HUES6 (cell line): ENCODE results near the gene NEK4.

ENCODE experiments used
- H3K27ac ChIP-seq: 2 replicates; pipeline ENCODE4 v1.7.0; 2013; ENCODE audit warnings: low read depth, mild to moderate bottlenecking, low read length, inconsistent platforms
- H3K27me3 ChIP-seq: 2 replicates; pipeline ENCODE4 v1.6.1; 2013; ENCODE audit warnings: low read length; ENCODE audit not compliant: control insufficient read depth, insufficient read depth
- H3K36me3 ChIP-seq: 2 replicates; pipeline ENCODE4 v1.6.1; 2013; ENCODE audit warnings: low read length; ENCODE audit not compliant: control insufficient read depth, insufficient read depth
- H3K4me1 ChIP-seq: 2 replicates; pipeline ENCODE4 v1.6.1; 2013; ENCODE audit warnings: low read length; ENCODE audit not compliant: control insufficient read depth, insufficient read depth
- H3K4me3 ChIP-seq: 2 replicates; pipeline ENCODE4 v1.5.1; 2013; ENCODE audit warnings: low read depth, low read length
- H3K9ac ChIP-seq: one replicate; pipeline ENCODE4 v1.6.1; 2013; ENCODE audit warnings: mild to moderate bottlenecking, low read length
- H3K9me3 ChIP-seq: 2 replicates; pipeline ENCODE4 v1.6.1; 2013; ENCODE audit warnings: low read depth, low read length; ENCODE audit not compliant: control insufficient read depth, insufficient read depth

Gene NEK4

DNA sequence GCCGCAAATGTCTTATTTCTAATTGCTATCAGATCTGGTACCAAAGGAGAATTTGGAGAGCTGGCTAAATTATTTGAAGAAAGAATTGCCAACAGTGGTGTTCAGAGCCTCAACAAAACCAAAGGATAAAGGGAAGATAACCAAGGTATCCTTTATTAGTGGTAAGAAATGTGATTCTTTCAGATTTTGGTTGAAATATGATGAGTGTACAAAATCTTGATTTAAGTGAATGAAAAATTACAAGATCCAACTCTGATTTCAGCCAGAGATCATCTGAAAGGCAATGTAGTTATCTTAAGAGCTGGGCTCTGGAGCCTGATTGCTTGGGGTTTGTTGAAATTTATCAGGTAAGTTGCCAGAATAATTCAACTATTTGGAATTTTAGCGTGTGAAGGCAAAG lies 80.2 kb downstream of the NEK4 start:
- peaks cover 95% of the 10 kb centered on the region for H3K36me3 ChIP-seq
- no peak overlapping the region for H3K27ac ChIP-seq
- H3K27me3 ChIP-seq: no peaks in the 10 kb centered on the region
- no peak overlapping the region for H3K9ac ChIP-seq
- no peak overlapping the region for H3K4me3 ChIP-seq
- H3K4me1 ChIP-seq: no peaks in the 10 kb centered on the region
- no peaks in the 10 kb centered on the region for H3K9me3 ChIP-seq

DNA sequence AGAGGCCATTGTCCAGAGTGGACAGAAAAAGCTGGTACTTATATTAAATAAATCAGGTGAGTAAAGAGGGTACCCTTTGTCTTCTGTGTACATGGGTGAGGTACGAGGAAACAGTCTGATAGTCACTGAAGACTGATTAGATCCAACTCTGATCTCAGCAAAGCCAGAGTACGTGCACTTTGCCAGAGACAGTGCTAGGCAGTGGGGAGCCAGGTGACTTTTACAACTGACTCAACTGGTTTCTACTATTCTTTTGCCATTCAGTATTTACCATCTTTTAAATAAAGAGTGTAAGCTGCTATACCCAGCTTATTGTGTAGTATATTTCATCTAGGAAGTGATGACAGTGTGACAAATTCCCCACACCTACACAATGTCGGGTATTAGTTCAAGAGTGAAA lies 81.6 kb downstream of the NEK4 start:
- Histone ChIP-seq H3K4me1 (0 out of 2 replicates have a peak, but pooled peaks cover 4% of the 10 kb centered on the region), H3K9ac (no peak overlapping the region)

DNA sequence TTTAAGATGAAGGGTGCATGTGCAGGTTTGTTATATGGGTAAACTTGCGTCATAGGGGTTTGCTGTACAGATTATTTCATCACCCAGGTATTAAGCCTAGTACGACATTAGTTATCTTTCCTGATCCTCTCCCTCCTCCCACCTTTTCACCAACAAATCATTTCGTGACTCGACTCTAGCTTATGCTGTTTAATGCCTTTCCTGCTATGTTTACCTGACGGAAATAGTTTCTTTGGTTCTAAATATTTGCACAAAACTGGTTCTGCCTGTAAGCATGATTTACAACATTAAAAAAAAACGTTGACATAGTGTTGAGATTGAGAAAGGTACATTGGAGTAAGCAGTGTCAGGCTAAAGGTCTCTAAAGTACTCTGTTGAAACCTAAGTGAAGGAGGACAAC lies 82.5 kb downstream of the NEK4 start:
- Histone ChIP-seq H3K27ac (no peak overlapping the region), H3K9ac (no peak overlapping the region), H3K4me1 (0 out of 2 replicates have a peak, but pooled peaks cover 4% of the 10 kb centered on the region)

More for the DNA sequence above, 81.6 kb downstream of the NEK4 start:
- Histone ChIP-seq H3K9me3 (no peaks in the 10 kb centered on the region), H3K36me3 (peaks cover 81% of the 10 kb centered on the region), H3K4me3 (no peak overlapping the region), H3K27ac (no peak overlapping the region), H3K27me3 (no peaks in the 10 kb centered on the region)

DNA sequence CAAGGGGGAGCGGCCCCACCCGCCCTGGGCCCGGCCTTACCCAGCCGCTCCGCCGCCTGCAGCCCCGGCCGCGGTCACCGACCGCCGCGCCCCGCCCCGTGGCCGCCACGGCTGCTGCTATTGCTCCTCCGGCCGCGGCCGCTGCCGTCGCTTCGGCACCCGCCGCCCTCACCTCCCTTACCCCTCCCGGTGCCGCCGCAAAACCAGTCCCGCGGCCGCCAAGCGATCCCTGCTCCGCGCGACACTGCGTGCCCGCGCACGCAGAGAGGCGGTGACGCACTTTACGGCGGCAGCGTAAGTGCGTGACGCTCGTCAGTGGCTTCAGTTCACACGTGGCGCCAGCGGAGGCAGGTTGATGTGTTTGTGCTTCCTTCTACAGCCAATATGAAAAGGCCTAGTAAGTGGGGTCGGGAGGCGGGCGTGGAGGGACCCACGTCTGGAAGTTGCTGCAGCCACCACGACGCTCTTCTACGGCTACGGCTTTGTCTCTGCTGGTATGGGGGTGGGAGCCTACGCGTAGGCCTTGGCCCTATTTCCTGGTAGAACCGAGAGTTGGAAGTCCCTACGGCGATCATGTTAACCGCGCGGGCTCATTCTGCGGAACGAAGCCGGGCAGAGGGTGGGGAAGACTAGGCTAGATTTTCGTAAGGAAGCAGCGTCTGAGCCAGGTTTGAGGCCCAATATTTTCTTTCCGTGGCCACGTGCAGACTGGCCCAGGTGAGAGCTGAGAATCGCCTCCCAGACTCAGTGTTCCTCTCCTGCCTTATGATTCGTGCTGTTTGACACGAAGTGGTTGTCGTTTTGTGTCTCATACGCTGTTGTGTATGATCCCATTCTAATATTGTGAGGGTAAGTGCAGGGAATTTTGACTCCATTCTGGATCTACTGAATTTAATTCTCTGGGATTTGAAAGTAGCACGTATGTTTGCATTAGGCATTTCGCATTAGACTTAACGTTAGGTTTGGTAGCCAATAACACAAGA lies 84.7 kb downstream of the NEK4 start, which contains the start of the genes GNL3 and PBRM1:
Gene GNL3, plus strand, starts transcription at position 324 of the 983 bp plus-strand sequence. Its CDS starts 61 bp downstream, at position 385.
Gene PBRM1, minus strand, starts transcription at position 205 of the 983 bp plus-strand sequence.
- Histone ChIP-seq H3K4me3 (peak within 1 kb of the TSS; percentile 96), H3K9me3 (no peaks in the 10 kb centered on the region), H3K27ac (peak within 1 kb of the TSS; percentile 79), H3K9ac (peak within 1 kb of the TSS; percentile 98), H3K27me3 (no peaks in the 10 kb centered on the region), H3K4me1 (0 out of 2 replicates have a peak, but pooled peaks cover 10% of the 10 kb centered on the region), H3K36me3 (peaks cover 55% of the 10 kb centered on the region)

More for the DNA sequence above, 82.5 kb downstream of the NEK4 start:
- Histone ChIP-seq H3K4me3 (no peak overlapping the region), H3K36me3 (peaks cover 73% of the 10 kb centered on the region), H3K9me3 (no peaks in the 10 kb centered on the region), H3K27me3 (no peaks in the 10 kb centered on the region)

DNA sequence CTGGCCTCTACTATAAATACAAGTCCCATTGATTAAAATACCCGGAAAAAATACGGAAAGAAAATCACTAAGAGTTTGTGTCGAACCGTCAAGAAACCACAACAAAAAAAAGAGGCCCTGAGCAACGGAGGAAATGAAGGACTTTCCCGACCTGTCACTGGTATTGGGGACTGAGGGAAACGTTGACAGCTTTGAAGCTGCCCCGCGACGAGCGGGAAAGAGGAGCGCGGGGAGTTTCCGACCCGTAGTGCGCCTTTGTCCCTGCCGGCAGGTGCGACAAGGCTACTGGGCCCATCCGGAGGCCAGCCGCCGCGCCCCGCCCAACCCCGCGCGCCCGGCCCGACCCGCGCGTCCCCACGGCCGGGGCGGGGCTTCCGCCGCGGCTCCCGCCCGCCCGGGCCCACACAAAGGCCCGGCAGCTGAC lies 85.4 kb downstream of the NEK4 start:
- no peaks in the 10 kb centered on the region for H3K9me3 ChIP-seq
- peak overlapping the region; percentile 96 for H3K4me3 ChIP-seq
- H3K36me3 ChIP-seq: peaks cover 48% of the 10 kb centered on the region
- H3K27ac ChIP-seq: no peak overlapping the region
- H3K9ac ChIP-seq: peak overlapping the region; percentile 98
- H3K27me3 ChIP-seq: no peaks in the 10 kb centered on the region
- H3K4me1 ChIP-seq: 0 out of 2 replicates have a peak, but pooled peaks cover 10% of the 10 kb centered on the region

DNA sequence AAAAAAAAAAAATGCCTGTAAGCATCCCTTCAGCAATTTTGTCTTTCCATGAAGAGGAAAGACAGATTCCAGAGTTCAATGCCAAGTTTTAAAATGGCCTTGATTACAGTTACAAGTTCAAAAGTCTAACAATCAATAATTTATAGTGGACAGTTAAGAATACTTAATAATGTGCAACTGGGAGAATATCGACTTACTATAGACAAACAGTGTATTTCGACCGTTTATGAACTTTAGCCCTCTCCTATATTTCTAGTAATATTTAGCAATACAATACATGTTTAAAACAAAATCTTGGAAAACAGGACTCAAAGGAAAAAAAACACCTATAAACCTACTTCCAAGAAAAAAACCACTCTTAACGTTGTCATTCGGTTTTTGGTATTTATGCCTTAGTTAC lies 86.6 kb downstream of the NEK4 start:
- Histone ChIP-seq H3K4me1 (0 out of 2 replicates have a peak, but pooled peaks cover 10% of the 10 kb centered on the region), H3K4me3 (peak overlapping the region; percentile 96), H3K9me3 (no peaks in the 10 kb centered on the region), H3K9ac (no peak overlapping the region), H3K36me3 (peaks cover 47% of the 10 kb centered on the region), H3K27ac (no peak overlapping the region), H3K27me3 (no peaks in the 10 kb centered on the region)

DNA sequence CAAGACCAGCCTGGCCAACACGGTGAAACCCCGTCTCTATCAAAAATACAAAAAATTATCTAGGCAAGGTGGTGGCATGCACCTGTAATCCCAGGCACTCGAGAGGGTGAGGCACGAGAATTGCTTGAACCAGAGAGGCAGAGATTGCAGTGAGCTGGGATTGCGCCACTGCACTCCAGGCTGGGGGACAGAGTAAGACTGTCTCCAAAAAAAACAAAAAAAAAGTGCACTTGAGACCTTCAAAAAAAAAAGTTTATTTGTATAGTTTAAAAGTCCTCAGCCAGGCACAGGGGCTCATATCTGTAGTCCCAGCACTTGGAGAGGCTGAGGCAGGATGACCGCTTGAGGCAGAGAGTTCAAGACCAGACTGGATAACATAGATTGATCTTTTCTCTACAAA lies 87.1 kb downstream of the NEK4 start:
- no peak overlapping the region for H3K9ac ChIP-seq
- H3K4me3 ChIP-seq: no peak overlapping the region
- no peaks in the 10 kb centered on the region for H3K9me3 ChIP-seq
- H3K36me3 ChIP-seq: peaks cover 47% of the 10 kb centered on the region
- H3K27me3 ChIP-seq: no peaks in the 10 kb centered on the region
- 0 out of 2 replicates have a peak, but pooled peaks cover 10% of the 10 kb centered on the region for H3K4me1 ChIP-seq
- no peak overlapping the region for H3K27ac ChIP-seq

DNA sequence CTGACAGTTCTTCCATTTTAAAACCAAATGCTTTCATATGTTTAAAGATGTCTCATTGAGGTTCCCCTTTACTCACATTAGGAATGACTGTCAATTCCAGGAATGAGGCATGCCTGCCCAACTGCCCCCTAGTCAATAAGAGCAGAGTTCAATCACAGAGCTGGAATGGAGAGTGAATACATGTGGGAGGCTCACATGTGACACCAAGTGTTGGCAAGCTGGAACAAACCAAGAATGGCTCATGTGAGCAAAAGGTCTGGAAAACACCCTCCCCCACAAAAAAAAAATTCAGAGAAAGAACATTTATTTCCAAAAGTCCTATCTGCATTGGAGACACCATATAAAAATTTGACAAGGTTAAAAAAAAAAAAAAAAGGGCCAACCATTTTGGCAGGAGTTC lies 88.7 kb downstream of the NEK4 start:
- Histone ChIP-seq H3K4me3 (no peak overlapping the region), H3K9me3 (no peaks in the 10 kb centered on the region), H3K36me3 (peaks cover 45% of the 10 kb centered on the region), H3K27ac (no peak overlapping the region), H3K27me3 (no peaks in the 10 kb centered on the region), H3K4me1 (0 out of 2 replicates have a peak, but pooled peaks cover 10% of the 10 kb centered on the region), H3K9ac (no peak overlapping the region)

DNA sequence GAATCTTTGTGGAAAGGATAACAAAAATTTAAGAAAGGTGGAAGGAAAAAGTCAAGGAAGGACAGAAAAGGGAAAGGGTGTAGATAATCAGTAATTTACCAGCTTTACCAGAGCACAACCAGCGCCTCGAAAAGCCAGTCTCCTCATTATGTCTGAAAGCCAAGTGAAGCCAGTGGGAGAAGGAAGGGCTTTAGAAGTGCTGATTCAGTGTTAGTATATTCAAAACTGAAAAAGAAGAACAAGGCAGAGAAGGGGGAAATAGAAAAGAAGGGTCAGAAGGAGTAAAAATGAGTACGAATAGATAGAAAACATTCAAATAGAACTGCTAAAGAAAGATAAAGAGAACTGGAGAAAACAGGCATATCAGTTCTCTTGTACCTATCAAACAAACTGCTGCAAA lies 89.1 kb downstream of the NEK4 start:
- no peak overlapping the region for H3K9ac ChIP-seq
- H3K27me3 ChIP-seq: no peaks in the 10 kb centered on the region
- no peaks in the 10 kb centered on the region for H3K9me3 ChIP-seq
- H3K36me3 ChIP-seq: peaks cover 45% of the 10 kb centered on the region
- H3K4me3 ChIP-seq: no peak overlapping the region
- 0 out of 2 replicates have a peak, but pooled peaks cover 10% of the 10 kb centered on the region for H3K4me1 ChIP-seq
- H3K27ac ChIP-seq: no peak overlapping the region

DNA sequence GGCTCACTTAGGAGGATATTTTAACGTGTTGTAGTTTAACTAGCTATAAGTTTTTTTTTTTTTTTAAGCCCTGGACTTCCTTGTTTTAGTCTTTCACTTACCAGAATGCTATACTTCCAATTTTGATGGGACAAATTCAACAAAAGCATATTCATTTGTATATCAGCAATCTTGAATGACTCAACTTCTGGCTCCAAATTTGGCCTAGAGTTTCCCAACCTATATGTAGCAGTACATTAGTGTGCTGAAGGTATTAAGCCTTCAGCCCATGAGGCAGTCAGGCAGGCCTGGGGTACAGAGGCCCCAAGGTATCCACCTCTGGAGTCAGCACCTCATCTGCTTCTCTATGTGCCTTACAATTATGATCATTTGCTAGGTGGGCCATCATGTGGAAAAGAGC lies 90.9 kb downstream of the NEK4 start:
- no peak overlapping the region for H3K27ac ChIP-seq
- H3K4me3 ChIP-seq: no peak overlapping the region
- no peak overlapping the region for H3K9ac ChIP-seq
- no peaks in the 10 kb centered on the region for H3K27me3 ChIP-seq
- no peaks in the 10 kb centered on the region for H3K9me3 ChIP-seq
- 0 out of 2 replicates have a peak, but pooled peaks cover 10% of the 10 kb centered on the region for H3K4me1 ChIP-seq
- peaks cover 52% of the 10 kb centered on the region for H3K36me3 ChIP-seq

DNA sequence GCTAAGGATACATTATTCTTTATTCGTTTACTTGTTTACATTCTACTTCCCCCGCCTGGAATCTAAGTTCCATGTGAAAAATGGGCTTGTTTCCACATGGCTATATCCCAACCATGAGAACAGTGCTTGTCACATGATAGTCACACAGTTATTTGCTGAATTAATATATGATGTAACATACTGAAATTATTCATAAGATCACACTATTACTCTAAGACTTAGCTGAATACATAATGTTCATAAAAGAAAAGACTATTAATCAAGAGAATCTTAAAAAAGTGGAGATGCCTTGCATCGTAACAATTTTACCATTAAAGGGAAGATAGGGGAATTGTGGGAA lies 91.6 kb downstream of the NEK4 start:
- H3K9ac ChIP-seq: no peak overlapping the region
- peaks cover 54% of the 10 kb centered on the region for H3K36me3 ChIP-seq
- no peaks in the 10 kb centered on the region for H3K27me3 ChIP-seq
- H3K9me3 ChIP-seq: no peaks in the 10 kb centered on the region
- no peak overlapping the region for H3K27ac ChIP-seq
- H3K4me1 ChIP-seq: 0 out of 2 replicates have a peak, but pooled peaks cover 6% of the 10 kb centered on the region
- H3K4me3 ChIP-seq: no peak overlapping the region
